Panc1 (cell line): ENCODE data around the gene NOX4. TPM values are rescaled to one million over a fixed set of nuclear protein-coding genes. Genes with fewer than 3 reads are reported as not detected.

ENCODE experiments used
- ATAC-seq: fragments of 200-7000 bp; cut with Tn5 transposase; 2 replicates; pipeline ENCODE4 v1.9.1; 2020; ENCODE audit warnings: mild to moderate bottlenecking, moderate library complexity
- BruUV-seq: library from RNA; stranded (reverse); fragments of 400-500 nt; replicated peaks from 2 replicates; lab custom pipeline; 2021; lab: Mats Ljungman, UMichigan
- CTCF ChIA-PET: fragments of 300-600 bp; sonication (Branson Sonifier 250); formaldehyde crosslinking; loops from one replicate; lab custom pipeline; 2022; ENCODE audit warnings: antibody characterized with exemption; lab: Charles Lee
- POLR2A ChIA-PET: fragments of 300-600 bp; sonication (Branson Sonifier 250); formaldehyde crosslinking; loops from one replicate; lab custom pipeline; 2022; ENCODE audit warnings: antibody characterized with exemption; lab: Charles Lee
- DNase-seq: peaks from one replicate; pipeline ENCODE4 v3.0.0-alpha.2; 2010; ENCODE audit warnings: low read depth, low spot score
- H3K27ac ChIP-seq: 2 replicates; pipeline ENCODE4 v1.5.1; 2011; ENCODE audit warnings: mild to moderate bottlenecking, low read length, inconsistent platforms
- H3K27me3 ChIP-seq: fragments of 200-500 bp; sonication (Bioruptor generic); 2 replicates; pipeline ENCODE4 v1.6.0; 2014; ENCODE audit warnings: low read length, inconsistent platforms; ENCODE audit not compliant: control insufficient read depth, insufficient read depth
- H3K36me3 ChIP-seq: fragments of 200-500 bp; sonication (Bioruptor generic); 2 replicates; pipeline ENCODE4 v1.5.1; 2014; ENCODE audit warnings: inconsistent platforms, mild to moderate bottlenecking, low read length, moderate library complexity; ENCODE audit not compliant: control insufficient read depth, insufficient read depth
- H3K4me1 ChIP-seq: 2 replicates; pipeline ENCODE4 v1.5.1; 2011; ENCODE audit warnings: inconsistent platforms, mild to moderate bottlenecking, low read length, moderate library complexity; ENCODE audit not compliant: control insufficient read depth, insufficient read depth
- H3K4me3 ChIP-seq, 2 experiments: 2 replicates each; pipeline ENCODE4 v1.5.1; 2011 to 2012; ENCODE audit warnings: low read depth in 2 of 2, low read length in 2 of 2, mild to moderate bottlenecking in 2 of 2, inconsistent platforms in 1 of 2, moderate library complexity in 1 of 2
- H3K9me3 ChIP-seq: fragments of 200-500 bp; sonication (Bioruptor generic); 2 replicates; pipeline ENCODE4 v1.5.1; 2014; ENCODE audit warnings: low read depth, mild to moderate bottlenecking, inconsistent platforms, low read length, moderate library complexity; ENCODE audit not compliant: control insufficient read depth, insufficient read depth
- POLR2AphosphoS5 ChIP-seq: IDR thresholded peaks from 2 replicates; pipeline ENCODE4 v1.6.1; 2012; ENCODE audit warnings: mild to moderate bottlenecking, low read depth, low read length, moderate library complexity
- SIN3A ChIP-seq: IDR thresholded peaks from 2 replicates; pipeline ENCODE4 v1.6.1; 2012; ENCODE audit warnings: low read depth, mild to moderate bottlenecking, low read length, moderate library complexity, borderline replicate concordance; ENCODE audit not compliant: insufficient read depth
- TCF7L2 ChIP-seq: IDR thresholded peaks from 2 replicates; pipeline ENCODE4 v1.6.1; 2011; ENCODE audit warnings: mild to moderate bottlenecking, low read depth, low read length, inconsistent platforms
- in situ Hi-C: cut with HindIII; loops from 2 replicates; pipeline ENCODE4 v1.10.0; 2016; ENCODE audit warnings: low sequenced_read_pairs, low pct_unique_long_range_greater_than_20kb
- intact Hi-C: fragments of 100-400 bp; cut with micrococcal nuclease; formaldehyde crosslinking; loops from one replicate; pipeline ENCODE4 v1.10.0; 2022; ENCODE audit not compliant: unreplicated experiment
- total RNA-seq: library from RNA; stranded (reverse); gene quantifications from one replicate; pipeline ENCODE4 v1.2.1, GENCODE V29; 2021; ENCODE audit not compliant: unreplicated experiment
- TF ChIP-seq, protein P1 (sequence below), 2 experiments: IDR thresholded peaks; 2 replicates each; pipeline ENCODE4 v1.6.1; 2011 to 2012; ENCODE audit warnings: low read depth in 2 of 2, control low read depth in 1 of 2, low read length in 1 of 2, mild to moderate bottlenecking in 1 of 2, moderate library complexity in 1 of 2; ENCODE audit not compliant: insufficient read depth in 1 of 2
- TF ChIP-seq, protein P2 (sequence below): fragments of 450-650 bp; IDR thresholded peaks from 2 replicates; pipeline ENCODE4 v1.5.1; 2017; ENCODE audit warnings: mild to moderate bottlenecking

NOX4 gene
- total RNA-seq, 1 experiment from 2014 or later, result not detected

DNA sequence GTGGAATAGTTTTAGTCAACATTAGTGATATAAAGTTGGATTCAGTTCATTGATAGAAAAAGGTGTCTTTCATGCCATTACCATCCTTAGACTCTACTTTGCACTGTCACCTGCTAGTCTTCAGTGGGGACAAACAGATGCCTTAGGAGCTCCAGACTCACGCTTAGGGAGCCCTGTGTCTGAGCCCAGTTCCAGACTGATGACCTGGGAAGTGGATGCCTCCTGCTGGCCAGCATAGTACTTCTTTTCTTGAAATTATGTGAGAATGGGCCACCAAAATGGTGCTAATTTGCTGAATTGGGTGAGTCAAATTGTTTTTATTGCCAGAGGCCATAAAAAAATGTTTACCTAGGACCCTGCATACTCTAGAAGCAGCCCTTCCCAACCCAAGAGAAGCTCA, 53.9 kb downstream of the NOX4 start:
- no peaks in the 10 kb centered on the region for H3K27me3 ChIP-seq
- in situ Hi-C loops (no loop called here), intact Hi-C loops (loop anchor here (5.0 kb wide), 1 partner anchor 35 kb away; no protein-coding TSS in a partner anchor)
- ATAC-seq, result no peak
- ChIA-PET POLR2A (no interaction called here), CTCF (no interaction called here)
- DNase-seq, result no peak
- H3K27ac ChIP-seq, result no peak overlapping the region
- TF ChIP-seq POLR2AphosphoS5 (no peak), SIN3A (no peak), TCF7L2 (no peak)
- TF ChIP-seq, protein P1, sequence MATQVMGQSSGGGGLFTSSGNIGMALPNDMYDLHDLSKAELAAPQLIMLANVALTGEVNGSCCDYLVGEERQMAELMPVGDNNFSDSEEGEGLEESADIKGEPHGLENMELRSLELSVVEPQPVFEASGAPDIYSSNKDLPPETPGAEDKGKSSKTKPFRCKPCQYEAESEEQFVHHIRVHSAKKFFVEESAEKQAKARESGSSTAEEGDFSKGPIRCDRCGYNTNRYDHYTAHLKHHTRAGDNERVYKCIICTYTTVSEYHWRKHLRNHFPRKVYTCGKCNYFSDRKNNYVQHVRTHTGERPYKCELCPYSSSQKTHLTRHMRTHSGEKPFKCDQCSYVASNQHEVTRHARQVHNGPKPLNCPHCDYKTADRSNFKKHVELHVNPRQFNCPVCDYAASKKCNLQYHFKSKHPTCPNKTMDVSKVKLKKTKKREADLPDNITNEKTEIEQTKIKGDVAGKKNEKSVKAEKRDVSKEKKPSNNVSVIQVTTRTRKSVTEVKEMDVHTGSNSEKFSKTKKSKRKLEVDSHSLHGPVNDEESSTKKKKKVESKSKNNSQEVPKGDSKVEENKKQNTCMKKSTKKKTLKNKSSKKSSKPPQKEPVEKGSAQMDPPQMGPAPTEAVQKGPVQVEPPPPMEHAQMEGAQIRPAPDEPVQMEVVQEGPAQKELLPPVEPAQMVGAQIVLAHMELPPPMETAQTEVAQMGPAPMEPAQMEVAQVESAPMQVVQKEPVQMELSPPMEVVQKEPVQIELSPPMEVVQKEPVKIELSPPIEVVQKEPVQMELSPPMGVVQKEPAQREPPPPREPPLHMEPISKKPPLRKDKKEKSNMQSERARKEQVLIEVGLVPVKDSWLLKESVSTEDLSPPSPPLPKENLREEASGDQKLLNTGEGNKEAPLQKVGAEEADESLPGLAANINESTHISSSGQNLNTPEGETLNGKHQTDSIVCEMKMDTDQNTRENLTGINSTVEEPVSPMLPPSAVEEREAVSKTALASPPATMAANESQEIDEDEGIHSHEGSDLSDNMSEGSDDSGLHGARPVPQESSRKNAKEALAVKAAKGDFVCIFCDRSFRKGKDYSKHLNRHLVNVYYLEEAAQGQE (IDR thresholded peaks at IDR 0.05; ENCODE audit: insufficient read depth in 1 of 2, low read depth in 2 of 2, low read length in 1 of 2), result no peak
- TF ChIP-seq, protein P2, sequence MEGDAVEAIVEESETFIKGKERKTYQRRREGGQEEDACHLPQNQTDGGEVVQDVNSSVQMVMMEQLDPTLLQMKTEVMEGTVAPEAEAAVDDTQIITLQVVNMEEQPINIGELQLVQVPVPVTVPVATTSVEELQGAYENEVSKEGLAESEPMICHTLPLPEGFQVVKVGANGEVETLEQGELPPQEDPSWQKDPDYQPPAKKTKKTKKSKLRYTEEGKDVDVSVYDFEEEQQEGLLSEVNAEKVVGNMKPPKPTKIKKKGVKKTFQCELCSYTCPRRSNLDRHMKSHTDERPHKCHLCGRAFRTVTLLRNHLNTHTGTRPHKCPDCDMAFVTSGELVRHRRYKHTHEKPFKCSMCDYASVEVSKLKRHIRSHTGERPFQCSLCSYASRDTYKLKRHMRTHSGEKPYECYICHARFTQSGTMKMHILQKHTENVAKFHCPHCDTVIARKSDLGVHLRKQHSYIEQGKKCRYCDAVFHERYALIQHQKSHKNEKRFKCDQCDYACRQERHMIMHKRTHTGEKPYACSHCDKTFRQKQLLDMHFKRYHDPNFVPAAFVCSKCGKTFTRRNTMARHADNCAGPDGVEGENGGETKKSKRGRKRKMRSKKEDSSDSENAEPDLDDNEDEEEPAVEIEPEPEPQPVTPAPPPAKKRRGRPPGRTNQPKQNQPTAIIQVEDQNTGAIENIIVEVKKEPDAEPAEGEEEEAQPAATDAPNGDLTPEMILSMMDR, result no peak; the same call in 1 of the 2 replicates
- H3K36me3 ChIP-seq, result no peaks in the 10 kb centered on the region
- no peaks in the 10 kb centered on the region for H3K4me1 ChIP-seq
- H3K4me3 ChIP-seq, result no peak overlapping the region
- H3K9me3 ChIP-seq, result no peaks in the 10 kb centered on the region
- no TSS peak for BruUV-seq

DNA sequence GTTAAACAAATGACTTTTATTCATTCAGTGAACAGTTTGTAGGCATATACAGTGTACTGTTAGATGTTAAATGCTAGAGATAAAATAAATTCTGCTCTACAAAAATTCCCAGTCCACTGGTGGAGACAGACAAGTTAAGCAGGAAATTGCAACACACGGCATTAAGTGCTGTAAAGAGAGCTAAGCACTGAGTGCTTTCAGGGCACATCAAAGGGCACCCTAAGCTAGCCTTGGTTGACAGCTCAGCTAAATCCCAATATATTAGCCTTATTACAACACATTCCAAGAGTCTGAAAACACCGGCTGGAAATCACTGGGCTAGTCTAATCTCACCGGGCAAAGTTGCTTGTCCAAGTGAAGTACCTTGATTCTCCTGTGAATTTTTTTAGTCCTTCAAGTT, 55.1 kb downstream of the NOX4 start:
- no peak overlapping the region for H3K27ac ChIP-seq
- H3K4me1 ChIP-seq, result no peaks in the 10 kb centered on the region
- intact Hi-C loops (loop anchor here (5.0 kb wide), 1 partner anchor 36 kb away; no protein-coding TSS in a partner anchor), in situ Hi-C loops (no loop called here)
- H3K4me3 ChIP-seq, result no peak overlapping the region
- no peak for DNase-seq
- ATAC-seq, result no peak
- no TSS peak for BruUV-seq
- POLR2A ChIA-PET, result no interaction called here
- H3K36me3 ChIP-seq, result no peaks in the 10 kb centered on the region
- CTCF ChIA-PET, result no interaction called here
- H3K9me3 ChIP-seq, result no peaks in the 10 kb centered on the region
- H3K27me3 ChIP-seq, result no peaks in the 10 kb centered on the region
- TF ChIP-seq, protein P1 (IDR thresholded peaks at IDR 0.05; ENCODE audit: insufficient read depth in 1 of 2, low read depth in 2 of 2, low read length in 1 of 2), result no peak
- TF ChIP-seq TCF7L2 (no peak), POLR2AphosphoS5 (no peak), SIN3A (no peak)
- TF ChIP-seq, protein P2, result no peak
